Rectal smooth muscle tissue (tissue), 1 donor: ENCODE data around the gene ORM1.
"Not testable (repeated sequence)": the region's sequence is repeated elsewhere in the genome, so short reads cannot be mapped to it uniquely, and the experiment has no call there.

Experiments
- H3K27ac ChIP-seq: one replicate; pipeline ENCODE4 v1.7.0; 2013; ENCODE audit warnings: low read depth, low read length, inconsistent platforms
- H3K27me3 ChIP-seq: one replicate; pipeline ENCODE4 v1.7.0; 2013; ENCODE audit warnings: low read length; ENCODE audit not compliant: control insufficient read depth, insufficient read depth
- H3K36me3 ChIP-seq: one replicate; pipeline ENCODE4 v1.7.0; 2013; ENCODE audit warnings: low read length; ENCODE audit not compliant: control insufficient read depth, insufficient read depth
- H3K4me1 ChIP-seq: one replicate; pipeline ENCODE4 v1.7.0; 2013; ENCODE audit warnings: low read length; ENCODE audit not compliant: control insufficient read depth, insufficient read depth
- H3K4me3 ChIP-seq: one replicate; pipeline ENCODE4 v1.7.0; 2013; ENCODE audit warnings: low read length
- H3K9ac ChIP-seq: one replicate; pipeline ENCODE4 v1.7.0; 2013; ENCODE audit warnings: low read length

Gene ORM1

DNA sequence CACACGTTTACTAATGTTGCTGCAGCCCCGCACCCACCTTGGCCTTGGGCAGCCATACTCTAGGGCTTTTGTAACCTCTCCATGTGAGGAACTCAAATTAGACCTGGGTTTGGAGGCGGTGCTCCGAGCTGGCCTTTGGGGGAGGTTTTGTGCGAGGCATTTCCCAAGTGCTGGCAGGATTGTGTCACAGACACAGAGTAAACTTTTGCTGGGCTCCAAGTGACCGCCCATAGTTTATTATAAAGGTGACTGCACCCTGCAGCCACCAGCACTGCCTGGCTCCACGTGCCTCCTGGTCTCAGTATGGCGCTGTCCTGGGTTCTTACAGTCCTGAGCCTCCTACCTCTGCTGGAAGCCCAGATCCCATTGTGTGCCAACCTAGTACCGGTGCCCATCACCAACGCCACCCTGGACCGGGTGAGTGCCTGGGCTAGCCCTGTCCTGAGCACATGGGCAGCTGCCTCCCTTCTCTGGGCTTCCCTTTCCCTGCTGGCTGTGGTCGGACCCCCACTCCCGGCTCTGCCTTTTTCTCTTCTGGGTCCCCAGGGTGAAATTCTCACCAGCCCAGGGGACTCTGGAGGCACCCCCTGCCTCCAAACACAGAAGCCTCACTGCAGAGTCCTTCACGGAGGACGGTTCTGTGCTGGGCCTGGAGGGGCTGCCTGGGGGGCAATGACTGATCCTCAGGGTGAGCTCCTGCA lies at the start of gene ORM1:
Gene ORM1 (plus strand): TSS at position 268 of the 701 bp plus-strand sequence. CDS start 36 bp downstream, at position 304.
- not testable (repeated sequence) for H3K4me3 ChIP-seq, H3K27me3 ChIP-seq, H3K9ac ChIP-seq, H3K36me3 ChIP-seq, H3K4me1 ChIP-seq, H3K27ac ChIP-seq

DNA sequence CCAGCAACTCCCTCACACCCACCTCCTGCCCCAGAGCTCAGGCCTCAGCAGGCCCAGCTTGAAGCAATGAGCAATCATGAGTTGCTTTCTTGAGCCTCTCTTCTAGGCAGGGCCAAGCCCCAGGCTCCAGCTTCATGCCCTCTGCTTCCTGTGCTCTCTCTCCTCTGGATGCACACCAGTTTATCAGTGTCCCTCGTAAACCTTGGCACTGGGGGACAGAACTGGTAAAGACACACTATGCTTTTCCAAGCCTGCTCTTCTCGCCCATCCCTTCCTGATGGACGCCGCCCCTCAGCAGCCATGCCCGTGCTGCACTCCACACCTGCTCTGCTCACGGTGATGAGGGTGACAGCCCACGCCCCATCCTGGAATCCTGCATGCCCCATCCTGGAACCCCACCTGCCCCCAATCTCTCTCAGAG lies 49.4 kb upstream of the ORM1 start:
- H3K9ac ChIP-seq = no peak overlapping the region
- no peaks in the 10 kb centered on the region for H3K4me1 ChIP-seq
- H3K4me3 ChIP-seq = no peak overlapping the region
- H3K27ac ChIP-seq = no peak overlapping the region
- no peaks in the 10 kb centered on the region for H3K36me3 ChIP-seq
- no peaks in the 10 kb centered on the region for H3K27me3 ChIP-seq

DNA sequence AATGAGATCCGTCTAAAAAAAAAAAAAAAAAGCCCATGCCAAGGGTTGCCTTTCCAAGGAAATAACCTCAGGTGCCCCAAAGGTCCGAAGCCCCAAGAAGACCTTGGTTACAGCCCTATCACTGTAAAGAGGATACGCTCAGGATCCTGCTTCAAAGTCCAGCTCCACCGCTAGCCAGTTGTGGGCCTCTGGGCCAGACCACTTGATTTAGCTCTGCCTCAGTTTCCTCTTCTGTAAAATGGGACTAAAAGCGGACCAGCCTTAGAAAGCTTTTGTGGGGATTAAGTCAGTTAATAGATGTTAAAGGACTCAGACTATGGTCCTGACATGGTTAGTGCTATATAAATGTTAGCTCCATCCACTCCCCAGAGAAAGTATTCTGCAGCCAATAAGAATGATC lies 48.7 kb upstream of the ORM1 start:
- no peaks in the 10 kb centered on the region for H3K27me3 ChIP-seq

DNA sequence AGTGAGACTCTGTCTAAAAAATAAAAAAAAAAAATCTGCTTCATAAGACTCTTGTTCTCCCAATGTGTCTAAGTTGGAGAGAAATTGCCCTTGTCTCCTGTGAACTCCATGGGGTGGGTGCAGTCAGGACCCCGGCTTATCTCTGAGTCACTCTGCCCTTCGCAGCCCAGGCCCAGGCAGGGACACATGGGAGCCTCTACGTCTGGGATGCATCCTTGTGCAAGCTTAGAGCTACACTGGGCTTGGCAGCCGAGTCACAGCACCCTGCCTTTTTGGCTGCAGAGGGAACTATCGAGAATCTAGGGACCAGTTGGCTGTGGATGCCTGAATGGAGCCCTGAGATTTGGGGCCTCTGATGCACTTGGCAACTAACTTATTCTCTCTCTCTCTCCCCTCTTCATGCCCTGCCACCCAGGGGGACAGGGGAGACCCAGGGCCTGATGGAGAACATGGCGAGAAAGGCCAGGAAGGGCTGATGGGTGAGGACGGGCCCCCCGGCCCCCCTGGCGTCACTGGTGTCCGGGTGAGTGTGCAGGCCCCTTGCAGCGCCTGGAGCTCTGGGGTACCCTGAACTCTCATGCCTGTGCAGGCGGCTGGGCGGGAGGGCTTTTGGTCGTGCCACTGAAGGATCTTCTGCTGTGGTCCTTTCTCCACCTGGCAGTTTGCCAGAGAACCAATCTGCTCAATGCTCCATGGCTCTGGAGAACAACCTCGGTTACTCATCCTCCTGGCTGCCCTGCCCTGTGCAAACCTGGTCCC lies 47.5 kb upstream of the ORM1 start:
- Histone ChIP-seq H3K27me3 (no peaks in the 10 kb centered on the region), H3K9ac (no peak overlapping the region), H3K4me3 (no peak overlapping the region), H3K4me1 (no peaks in the 10 kb centered on the region), H3K36me3 (no peaks in the 10 kb centered on the region), H3K27ac (no peak overlapping the region)

More for the DNA sequence above, 48.7 kb upstream of the ORM1 start:
- H3K4me1 ChIP-seq = no peaks in the 10 kb centered on the region
- no peak overlapping the region for H3K27ac ChIP-seq
- no peak overlapping the region for H3K9ac ChIP-seq
- no peaks in the 10 kb centered on the region for H3K36me3 ChIP-seq
- H3K4me3 ChIP-seq = no peak overlapping the region

DNA sequence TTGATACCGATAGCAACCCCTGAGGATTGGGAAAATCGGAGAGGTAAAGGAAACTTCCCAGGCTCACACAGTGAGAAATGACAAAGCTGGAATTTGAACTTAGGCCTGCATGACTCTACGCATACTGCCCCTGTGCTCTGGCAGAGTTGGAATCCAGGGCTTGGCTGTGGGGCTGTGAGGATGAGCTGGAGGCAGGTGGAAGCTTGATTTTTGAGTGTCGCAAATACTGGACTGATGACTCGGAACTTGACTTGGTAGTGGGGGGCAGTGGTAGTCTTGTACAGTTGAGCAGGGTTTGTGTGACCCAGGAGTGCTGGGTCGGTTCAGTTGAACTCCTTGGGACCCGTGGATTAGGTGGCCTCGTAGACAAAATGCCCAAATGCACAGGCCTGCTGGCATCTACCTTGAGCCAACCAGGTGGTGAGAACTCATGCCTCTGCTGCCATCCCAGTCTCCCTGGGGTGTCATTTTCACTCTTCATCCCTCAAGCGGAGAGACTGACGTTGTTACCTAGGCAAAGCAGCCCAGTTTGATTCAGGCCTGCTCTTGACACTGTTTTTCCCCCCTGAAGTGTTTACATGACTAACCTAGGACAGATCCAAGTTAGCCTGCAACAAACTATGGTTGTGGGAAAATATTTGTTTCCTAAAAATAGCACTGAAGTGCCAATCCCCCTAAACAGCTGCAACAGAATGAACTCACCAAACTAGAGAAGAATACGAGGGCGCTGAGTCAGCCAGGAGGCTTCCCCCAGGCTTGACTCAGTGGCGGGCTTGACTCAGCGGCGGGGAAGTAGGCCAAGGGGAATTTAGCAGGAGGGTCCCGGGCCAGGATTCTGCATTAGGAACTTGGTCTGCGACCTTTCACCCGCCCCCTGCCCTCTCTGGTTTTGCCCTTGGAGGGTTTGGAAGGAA lies 45.7 kb upstream of the ORM1 start:
- no peak overlapping the region for H3K9ac ChIP-seq
- no peaks in the 10 kb centered on the region for H3K4me1 ChIP-seq
- H3K27me3 ChIP-seq = no peaks in the 10 kb centered on the region
- no peak overlapping the region for H3K27ac ChIP-seq
- no peak overlapping the region for H3K4me3 ChIP-seq
- no peaks in the 10 kb centered on the region for H3K36me3 ChIP-seq

DNA sequence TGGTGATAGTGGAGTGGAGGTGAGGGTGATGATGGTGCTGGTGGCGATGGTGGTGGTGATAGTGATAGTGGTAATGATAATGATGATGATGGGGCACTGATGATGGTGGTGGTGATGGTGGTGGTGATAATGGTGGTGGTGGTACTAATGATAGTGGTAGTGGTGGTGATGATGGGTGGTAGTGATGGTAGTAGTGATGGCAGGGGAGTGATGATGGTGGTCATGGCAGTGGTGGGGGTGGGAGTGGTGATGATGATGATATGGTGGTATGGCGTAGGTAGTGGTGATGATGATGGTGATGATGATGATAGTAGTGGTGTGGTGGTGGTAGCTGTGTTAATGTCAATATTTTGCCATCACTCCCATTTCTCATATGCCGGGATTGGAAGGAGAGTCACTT lies 44.5 kb upstream of the ORM1 start:
- no peaks in the 10 kb centered on the region for H3K27me3 ChIP-seq
- H3K4me1 ChIP-seq = no peaks in the 10 kb centered on the region
- H3K36me3 ChIP-seq = no peaks in the 10 kb centered on the region
- H3K27ac ChIP-seq = no peak overlapping the region
- no peak overlapping the region for H3K9ac ChIP-seq
- H3K4me3 ChIP-seq = no peak overlapping the region

DNA sequence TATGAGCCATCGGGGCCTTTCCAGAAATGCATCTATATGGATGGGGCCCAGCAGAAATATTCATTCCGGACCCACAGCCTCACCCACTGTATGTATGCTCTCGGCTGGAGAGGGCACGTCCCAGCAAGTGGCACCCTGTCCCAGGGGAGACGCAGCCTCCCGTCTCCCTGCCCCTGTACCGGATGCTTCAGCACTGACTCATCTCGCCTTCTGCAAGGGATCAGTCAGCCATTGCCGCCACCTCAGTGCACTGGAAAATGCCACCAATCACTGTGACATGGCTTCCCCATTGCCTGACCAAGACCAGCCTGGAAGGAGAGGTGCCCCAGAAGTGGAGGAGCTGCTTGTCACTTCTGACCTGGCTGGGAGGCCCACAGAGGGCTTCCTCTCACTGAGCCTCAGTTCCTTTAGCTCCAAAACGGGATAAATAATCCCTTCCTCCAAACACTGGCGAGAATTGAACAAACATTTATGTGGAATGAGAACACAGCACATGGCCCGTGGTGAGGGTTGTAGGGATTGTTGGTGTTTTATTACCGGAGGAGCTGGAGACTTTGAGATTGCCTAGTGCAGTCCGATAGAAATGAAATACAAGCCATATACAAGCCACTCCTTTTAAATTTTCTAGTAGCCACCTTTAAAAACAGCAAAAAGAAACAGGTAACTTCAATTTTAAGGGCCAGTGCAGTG lies 43.9 kb upstream of the ORM1 start:
- Histone ChIP-seq H3K4me1 (no peaks in the 10 kb centered on the region), H3K27ac (no peak overlapping the region), H3K9ac (no peak overlapping the region), H3K36me3 (no peaks in the 10 kb centered on the region), H3K4me3 (no peak overlapping the region), H3K27me3 (no peaks in the 10 kb centered on the region)

DNA sequence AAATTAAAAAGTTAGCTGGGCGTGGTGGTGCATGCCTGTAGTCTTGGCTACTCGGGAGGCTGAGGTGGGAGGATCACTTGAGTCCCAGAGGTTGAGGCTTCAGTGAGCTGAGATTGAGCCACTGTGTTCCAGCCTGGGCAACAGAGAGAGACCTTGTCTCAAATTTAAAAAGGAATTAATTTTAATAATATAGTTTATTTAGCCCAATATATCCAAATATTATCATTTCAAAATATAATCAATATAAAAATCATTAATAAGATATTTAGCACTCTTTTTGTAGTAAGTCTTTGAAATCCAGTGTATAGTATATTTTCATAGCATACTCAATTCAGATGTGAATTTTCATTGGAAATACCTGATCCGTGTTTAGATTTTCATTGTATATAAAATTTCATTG lies 43.2 kb upstream of the ORM1 start:
- no peak overlapping the region for H3K9ac ChIP-seq
- no peaks in the 10 kb centered on the region for H3K4me1 ChIP-seq
- H3K36me3 ChIP-seq = no peaks in the 10 kb centered on the region
- H3K4me3 ChIP-seq = no peak overlapping the region
- no peaks in the 10 kb centered on the region for H3K27me3 ChIP-seq
- H3K27ac ChIP-seq = no peak overlapping the region

DNA sequence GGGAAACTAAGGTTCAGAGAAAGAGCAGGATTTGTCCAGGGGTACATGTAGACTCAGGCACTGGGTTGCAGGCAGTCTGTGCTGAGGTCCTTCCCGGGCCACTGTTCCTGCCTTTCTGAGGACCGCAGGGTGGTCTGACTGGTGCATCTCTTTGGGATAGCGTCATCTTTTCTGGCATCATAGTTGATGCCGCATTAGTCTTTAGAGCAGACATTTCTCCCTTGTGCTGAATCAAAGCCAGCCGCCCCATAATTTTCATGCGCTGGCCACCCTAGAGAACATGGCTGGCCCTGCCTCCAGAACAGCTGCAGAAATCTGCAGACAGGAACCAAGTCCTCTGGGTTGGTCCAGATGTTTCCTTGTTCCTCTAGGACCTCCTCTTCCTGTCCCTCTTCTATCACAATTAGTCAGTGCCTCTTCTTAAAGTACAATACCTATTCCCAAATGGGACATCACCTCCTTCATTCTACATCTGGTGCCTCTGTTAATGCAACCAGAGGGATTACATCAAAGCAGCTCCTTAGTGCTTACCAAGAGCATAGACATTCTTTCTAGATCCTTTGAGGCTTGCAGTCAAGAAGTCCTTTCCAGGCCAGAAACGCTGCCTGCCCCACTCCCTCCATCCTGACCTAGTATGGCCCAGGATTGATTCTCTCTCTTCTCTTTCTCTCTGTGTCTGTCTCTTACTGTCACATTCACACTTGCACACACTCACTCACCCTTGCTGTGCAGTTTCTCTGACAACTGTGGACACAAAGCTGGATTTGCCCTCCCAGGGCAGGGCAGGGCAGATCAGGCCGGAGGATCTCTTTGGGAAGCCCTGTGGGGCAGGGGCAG lies 42.0 kb upstream of the ORM1 start:
- no peaks in the 10 kb centered on the region for H3K27me3 ChIP-seq
- no peak overlapping the region for H3K4me3 ChIP-seq
- H3K9ac ChIP-seq = no peak overlapping the region
- no peaks in the 10 kb centered on the region for H3K36me3 ChIP-seq
- no peaks in the 10 kb centered on the region for H3K4me1 ChIP-seq
- no peak overlapping the region for H3K27ac ChIP-seq

DNA sequence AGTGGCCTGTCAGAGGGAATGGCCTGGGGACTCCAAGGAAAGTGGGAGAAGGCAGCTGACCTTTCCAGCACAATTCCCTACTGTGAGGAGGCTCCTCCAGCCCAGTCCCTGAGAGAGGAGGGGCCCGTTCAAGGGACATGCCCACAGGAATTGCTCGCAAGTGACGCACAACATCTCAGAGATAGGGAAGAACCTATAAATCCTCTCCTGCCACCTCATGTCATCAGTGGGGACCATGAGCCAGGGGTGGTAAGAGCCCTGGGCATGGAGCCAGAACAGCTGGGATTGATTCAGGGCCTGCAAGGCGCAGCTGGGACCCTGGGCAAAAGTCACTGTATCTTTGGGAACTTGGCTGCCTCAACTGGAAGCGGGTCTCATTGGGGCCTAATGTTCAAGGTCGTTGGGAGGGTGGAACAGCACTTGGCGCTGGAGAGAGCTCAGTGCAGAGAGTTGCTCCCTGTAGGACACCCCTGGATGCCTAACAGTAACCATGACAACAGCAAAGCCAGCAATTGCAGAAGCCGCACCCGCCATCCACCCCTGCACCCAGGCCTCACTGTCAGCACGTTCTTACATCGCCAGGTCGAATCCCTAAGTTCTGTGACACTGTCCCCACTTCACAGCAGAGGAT lies 41.3 kb upstream of the ORM1 start:
- Histone ChIP-seq H3K27me3 (no peaks in the 10 kb centered on the region), H3K27ac (no peak overlapping the region), H3K4me3 (no peak overlapping the region), H3K9ac (no peak overlapping the region), H3K4me1 (no peaks in the 10 kb centered on the region), H3K36me3 (no peaks in the 10 kb centered on the region)

DNA sequence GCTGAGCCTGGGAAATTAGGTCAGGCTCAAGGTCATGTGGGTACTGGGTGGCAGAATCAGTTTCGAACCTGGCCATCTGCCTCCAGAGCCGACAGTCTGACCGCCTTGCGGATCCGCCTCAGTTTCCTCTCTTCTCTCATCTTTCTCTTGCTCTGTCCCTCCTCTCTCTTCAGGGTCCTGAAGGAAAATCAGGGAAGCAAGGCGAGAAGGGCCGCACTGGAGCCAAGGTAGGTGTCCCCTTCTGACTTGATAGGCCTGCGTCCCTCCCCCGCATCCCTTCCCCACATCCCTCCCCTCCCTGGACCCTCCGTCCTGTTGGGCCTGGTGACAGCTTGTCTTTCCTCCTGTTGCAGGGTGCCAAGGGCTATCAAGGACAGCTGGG lies 40.8 kb upstream of the ORM1 start:
- H3K27me3 ChIP-seq = no peaks in the 10 kb centered on the region
- no peak overlapping the region for H3K4me3 ChIP-seq
- no peak overlapping the region for H3K27ac ChIP-seq
- no peak overlapping the region for H3K9ac ChIP-seq
- H3K4me1 ChIP-seq = no peaks in the 10 kb centered on the region
- H3K36me3 ChIP-seq = no peaks in the 10 kb centered on the region
